SK-N-MC (cell line): Measurements from ENCODE around the gene CNST.

Experiments used
- EZH2 ChIP-seq: fragments of 200-600 bp; sonication (generic); IDR thresholded peaks from one replicate; pipeline ENCODE4 v1.6.1; 2017; ENCODE audit warnings: antibody characterized with exemption
- FOXP2 ChIP-seq: optimal IDR thresholded peaks from 2 replicates; pipeline ENCODE3; 2011; ENCODE audit warnings: mild to moderate bottlenecking, moderate library complexity; ENCODE audit not compliant: insufficient read depth; ENCODE audit errors: extremely low read length, control extremely low read depth
- POLR2AphosphoS5 ChIP-seq: IDR thresholded peaks from 2 replicates; pipeline ENCODE4 v1.6.1; 2012; ENCODE audit warnings: mild to moderate bottlenecking, low read depth, low read length, borderline replicate concordance

- TF ChIP-seq EZH2 = no peak
- no peak for TF ChIP-seq POLR2AphosphoS5
- no peak for TF ChIP-seq FOXP2
These were observed 66.3 kb downstream of the CNST start for GRCh38 chr1:246632281-246633168.
